Sigmoid colon (tissue), 7 donors: ENCODE results near the gene ADCY6. TPM values are rescaled to one million over a fixed set of nuclear protein-coding genes. Genes with fewer than 3 reads are reported as not detected.
A peak's percentile ranks its signal among the peaks of the same experiment; 100 is the strongest.

Experiments
- DNase-seq: peaks from one replicate; pipeline ENCODE4 v3.0.0-alpha.2; 2019
- H3K27ac ChIP-seq, 4 donors: fragments of 200-600 bp; sonication (generic); one replicate each; pipeline ENCODE4 v1.5.1; 2016 to 2019; ENCODE audit warnings: mild to moderate bottlenecking in 1 of 4
- H3K27me3 ChIP-seq, 3 donors: fragments of 200-600 bp; sonication (generic); one replicate each; pipeline ENCODE4 v1.5.1; 2019; ENCODE audit warnings: mild to moderate bottlenecking in 1 of 3
- H3K36me3 ChIP-seq, 4 donors: fragments of 200-600 bp; sonication (generic); one replicate each; pipeline ENCODE4 v1.5.1; 2016 to 2019
- H3K4me1 ChIP-seq, 4 donors: fragments of 200-600 bp; sonication (generic); one replicate each; pipeline ENCODE4 v1.5.1; 2017 to 2019
- H3K4me3 ChIP-seq, 4 donors: fragments of 200-600 bp; sonication (generic); one replicate each; pipeline ENCODE4 v1.5.1; 2017 to 2019; ENCODE audit warnings: mild to moderate bottlenecking in 2 of 4, moderate library complexity in 1 of 4
- H3K9me3 ChIP-seq, 4 donors: fragments of 200-600 bp in 3 of 4; sonication (generic) in 3 of 4; one replicate each; pipeline versions ENCODE4 v1.5.1 to v1.6.1; 2013 to 2019
- CTCF ChIP-seq, 4 experiments: fragments of 450-650 bp in 3 of 4; fragments of 200-600 bp in 1 of 4; IDR thresholded peaks; one replicate each; pipeline ENCODE4 v1.5.1; 2016 to 2019; ENCODE audit warnings: antibody characterized with exemption in 4 of 4, mild to moderate bottlenecking in 3 of 4, moderate library complexity in 2 of 4
- EP300 ChIP-seq, 4 donors: sonication (generic); formaldehyde crosslinking; IDR thresholded peaks; one replicate each; pipeline ENCODE4 v1.6.1; 2017; ENCODE audit warnings: antibody characterized with exemption in 4 of 4
- POLR2A ChIP-seq, 2 donors: fragments of 450-650 bp; IDR thresholded peaks; one replicate each; pipeline ENCODE4 v1.6.1; 2016; ENCODE audit warnings: antibody characterized with exemption in 2 of 2, mild to moderate bottlenecking in 2 of 2, moderate library complexity in 2 of 2
- POLR2AphosphoS5 ChIP-seq, 4 donors: sonication (generic); formaldehyde crosslinking; IDR thresholded peaks; one replicate each; pipeline ENCODE4 v1.6.1; 2017; ENCODE audit warnings: antibody characterized with exemption in 4 of 4
- WGBS, 2 donors: extraction: QIAGEN DNeasy Blood & Tissue Kit; methylation state at CpG; one replicate each; pipeline ENCODE4 v1.1.7; 2013; 5-methylcytosine and 5-hydroxymethylcytosine counted together
- intact Hi-C: fragments of 100-400 bp; cut with DNase I; formaldehyde crosslinking; loops from one replicate; pipeline ENCODE4 v1.15.1; 2023
- polyA plus RNA-seq, 3 donors: library from polyadenylated mRNA; stranded (reverse); fragments of 200-250 nt; gene quantifications; one replicate each; pipeline ENCODE4 v1.2.3, GENCODE V29; 2013
- total RNA-seq, 4 donors: library from RNA; depleted of rRNA; stranded (reverse); fragments of >200 nt; gene quantifications; one replicate each; pipeline ENCODE4 v1.1.0, GENCODE V29; 2016
- donor health status: healthy with polysubstance abuse.
- donor health status: Bipolar disorder and iron deficiency.
- donor health status: healthy.

ADCY6 gene
- total and polyA plus RNA-seq, 7 donors = 10.2 to 52.5 (median 16.4) TPM

DNA sequence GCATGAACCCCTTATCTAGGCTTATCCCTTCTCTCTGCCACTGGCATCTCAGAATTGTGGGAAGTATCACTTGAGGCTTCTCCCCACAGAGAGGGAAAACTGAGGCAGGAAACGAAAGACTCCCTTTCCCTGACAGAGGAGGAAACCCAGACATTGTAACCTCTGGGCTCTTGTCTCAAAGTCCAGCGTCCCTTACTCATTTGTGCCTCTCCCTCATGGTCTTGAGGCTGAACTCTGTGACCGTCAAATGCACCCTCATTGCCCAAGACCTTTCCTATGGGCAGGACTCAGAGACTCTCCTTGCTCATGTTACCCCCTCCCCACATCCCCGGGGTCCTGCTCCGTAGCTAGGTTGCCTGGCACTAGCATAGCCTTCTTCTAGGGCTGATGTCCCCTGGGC, 33.2 kb upstream of the ADCY6 start:
- TF ChIP-seq POLR2A (IDR thresholded peaks at IDR 0.05) = no peak
- TF ChIP-seq POLR2AphosphoS5 (IDR thresholded peaks at IDR 0.05) = no peak
- no peak for TF ChIP-seq CTCF (IDR thresholded peaks at IDR 0.05)
- TF ChIP-seq EP300 (IDR thresholded peaks at IDR 0.05) = no peak

DNA sequence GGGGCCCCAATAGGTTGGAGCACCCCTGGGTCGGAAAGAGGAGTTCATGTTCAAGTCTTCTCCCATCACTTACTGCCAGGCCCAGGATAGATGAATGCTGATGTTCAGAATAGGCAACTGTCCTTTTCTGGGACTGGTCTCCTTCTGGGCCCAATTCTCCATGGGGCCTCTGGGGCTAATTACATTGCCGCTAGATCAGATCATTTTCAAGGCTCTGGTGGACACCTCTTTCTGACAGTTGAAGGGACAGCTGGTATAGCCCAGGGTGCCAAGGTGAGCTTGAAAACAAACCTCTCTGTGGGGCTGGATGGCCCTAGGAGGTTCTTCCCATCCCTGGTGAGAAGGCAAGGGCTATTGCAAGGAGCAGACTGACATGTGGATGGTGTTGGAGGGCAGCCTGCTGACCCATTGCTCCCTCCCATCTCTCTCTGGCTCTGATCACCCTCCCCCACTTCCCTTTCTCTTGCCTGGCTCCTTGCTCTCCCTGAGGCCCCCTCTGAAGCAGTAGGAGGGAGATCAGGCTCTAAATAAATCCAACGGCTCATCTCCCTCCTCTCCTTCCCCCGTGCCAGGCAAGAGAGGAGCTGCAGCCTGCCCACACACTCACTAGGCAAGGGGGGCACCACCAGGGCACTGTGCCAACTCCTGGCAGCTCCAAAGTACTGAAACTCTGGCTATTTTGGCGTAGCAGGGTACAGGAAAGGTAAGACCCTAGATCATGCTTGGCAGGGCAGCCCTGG, 31.3 kb upstream of the ADCY6 start:
- Histone ChIP-seq H3K36me3 (peaks cover 0 to 11% (median 6%) of the 10 kb centered on the region in 4 donors), H3K27ac (no peak overlapping the region), H3K4me1 (peaks cover 0 to 33% (median 28%) of the 10 kb centered on the region in 4 donors), H3K9me3 (no peaks in the 10 kb centered on the region), H3K4me3 (no peak overlapping the region), H3K27me3 (no peaks in the 10 kb centered on the region)
- intact Hi-C loops = loop anchor here (10.0 kb wide), 1 partner anchor 605 kb away; no protein-coding TSS in a partner anchor
- TF ChIP-seq EP300 (IDR thresholded peaks at IDR 0.05) = no peak
- no peak for TF ChIP-seq POLR2AphosphoS5 (IDR thresholded peaks at IDR 0.05)
- no peak for TF ChIP-seq POLR2A (IDR thresholded peaks at IDR 0.05)
- no peak for TF ChIP-seq CTCF (IDR thresholded peaks at IDR 0.05)
- no peak for DNase-seq
- 71 to 88% methylated on average over 5 of the region's 5 CpGs for WGBS, 2 donors

More for the DNA sequence above, 33.2 kb upstream of the ADCY6 start:
- 43 to 82% methylated on average over 5 of the region's 5 CpGs for WGBS, 2 donors
- H3K9me3 ChIP-seq = no peaks in the 10 kb centered on the region
- H3K4me1 ChIP-seq = peaks cover 0 to 20% (median 16%) of the 10 kb centered on the region in 4 donors
- DNase-seq = no peak
- H3K4me3 ChIP-seq = no peak overlapping the region
- intact Hi-C loops = no loop called here
- H3K27me3 ChIP-seq = no peaks in the 10 kb centered on the region
- peaks cover 0 to 23% (median 9%) of the 10 kb centered on the region in 4 donors for H3K36me3 ChIP-seq
- no peak overlapping the region for H3K27ac ChIP-seq

- DNase-seq = no peak
- intact Hi-C loops = loop anchor here (10.0 kb wide), 1 partner anchor 604 kb away; no protein-coding TSS in a partner anchor
- H3K36me3 ChIP-seq = peaks cover 0 to 7% (median 0%) of the 10 kb centered on the region in 4 donors
- H3K27ac ChIP-seq = peak overlapping the region; percentile 62 to 68 (median 66)
- peak overlapping the region; percentile 58 to 80 (median 77) for H3K4me3 ChIP-seq
- no peaks in the 10 kb centered on the region for H3K27me3 ChIP-seq
- H3K4me1 ChIP-seq = peaks cover 0 to 37% (median 32%) of the 10 kb centered on the region in 4 donors
- TF ChIP-seq CTCF (IDR thresholded peaks at IDR 0.05) (no peak), POLR2A (IDR thresholded peaks at IDR 0.05) (no peak), POLR2AphosphoS5 (IDR thresholded peaks at IDR 0.05) (no peak), EP300 (IDR thresholded peaks at IDR 0.05) (no peak)
- 20% methylated on average over 37 of the region's 37 CpGs for WGBS, 2 donors
- H3K9me3 ChIP-seq = no peaks in the 10 kb centered on the region
These were observed 30.1 kb upstream of the ADCY6 start for GRCh38 chr12:48818831-48819590.

- H3K36me3 ChIP-seq = no peaks in the 10 kb centered on the region
- intact Hi-C loops = loop anchor here (10.0 kb wide), 1 partner anchor 603 kb away; no protein-coding TSS in a partner anchor
- peaks cover 0 to 44% (median 39%) of the 10 kb centered on the region in 4 donors for H3K4me1 ChIP-seq
- no peaks in the 10 kb centered on the region for H3K9me3 ChIP-seq
- TF ChIP-seq EP300 (IDR thresholded peaks at IDR 0.05) (no peak), POLR2AphosphoS5 (IDR thresholded peaks at IDR 0.05) (peak in 3 of 4 donors; percentile 8 to 38 (median 20))
- H3K27me3 ChIP-seq = no peaks in the 10 kb centered on the region
- peak within 1 kb of the TSS; percentile 58 to 80 (median 77) for H3K4me3 ChIP-seq
- peak; percentile 88 for DNase-seq
- H3K27ac ChIP-seq = peak within 1 kb of the TSS; percentile 62 to 68 (median 66)
- WGBS, 2 donors = 1% methylated on average over 79 of the region's 79 CpGs
These were observed 29.3 kb upstream of the ADCY6 start, which contains the start of gene CACNB3 for GRCh38 chr12:48817873-48818830. Gene CACNB3, plus strand, starts transcription at chr12:48818496. Its CDS starts 434 bp downstream, at chr12:48818930.
